Measurements from ENCODE around the gene PEX11G.
A peak's percentile ranks its signal among the peaks of the same experiment; 100 is the strongest.

The PEX11G gene

DNA sequence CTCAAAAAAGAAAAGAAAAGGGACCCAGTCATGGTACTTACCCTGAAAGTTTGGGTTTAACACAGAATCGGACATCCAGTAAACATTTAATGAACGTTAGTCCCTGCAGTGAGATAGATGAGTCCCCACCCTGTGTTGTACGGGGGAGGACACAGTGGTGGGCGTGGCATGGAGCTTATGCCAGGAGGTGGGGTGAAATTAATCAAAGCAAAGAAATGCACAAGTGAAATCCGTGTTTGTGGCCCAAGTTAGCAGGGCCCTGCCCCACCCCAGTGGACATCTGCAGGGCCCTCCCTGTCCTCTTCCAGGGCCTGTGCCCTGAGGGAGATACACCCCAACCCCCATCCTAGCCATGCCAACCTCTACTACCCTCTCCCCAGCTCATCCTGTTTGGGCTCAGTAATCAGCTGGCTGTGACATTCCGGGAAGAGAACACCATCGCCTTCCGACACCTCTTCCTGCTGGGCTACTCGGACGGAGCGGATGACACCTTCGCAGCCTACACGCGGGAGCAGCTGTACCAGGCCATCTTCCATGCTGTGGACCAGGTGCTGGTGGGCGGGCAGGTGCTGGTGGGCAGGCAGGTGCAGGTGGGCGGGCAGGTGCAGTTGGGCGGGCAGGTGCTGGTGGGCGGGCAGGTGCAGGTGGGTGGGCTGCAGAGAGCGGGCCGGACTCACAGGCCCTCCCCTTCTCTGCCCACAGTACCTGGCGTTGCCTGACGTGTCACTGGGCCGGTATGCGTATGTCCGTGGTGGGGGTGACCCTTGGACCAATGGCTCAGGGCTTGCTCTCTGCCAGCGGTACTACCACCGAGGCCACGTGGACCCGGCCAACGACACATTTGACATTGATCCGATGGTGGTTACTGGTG lies 37.5 kb upstream of the PEX11G start:
- DNase-seq = no peak
- H3K27ac Mint-ChIP-seq = no peak overlapping the region
- no peak overlapping the region for H3K4me3 Mint-ChIP-seq
- H3K36me3 Mint-ChIP-seq (ENCODE audit: low read depth) = peaks cover 51% of the 10 kb centered on the region
- peaks cover 10% of the 10 kb centered on the region for H3K4me1 Mint-ChIP-seq (ENCODE audit: low read depth)
- H3K27me3 Mint-ChIP-seq = no peaks in the 10 kb centered on the region
- no peaks in the 10 kb centered on the region for H3K9me3 Mint-ChIP-seq

DNA sequence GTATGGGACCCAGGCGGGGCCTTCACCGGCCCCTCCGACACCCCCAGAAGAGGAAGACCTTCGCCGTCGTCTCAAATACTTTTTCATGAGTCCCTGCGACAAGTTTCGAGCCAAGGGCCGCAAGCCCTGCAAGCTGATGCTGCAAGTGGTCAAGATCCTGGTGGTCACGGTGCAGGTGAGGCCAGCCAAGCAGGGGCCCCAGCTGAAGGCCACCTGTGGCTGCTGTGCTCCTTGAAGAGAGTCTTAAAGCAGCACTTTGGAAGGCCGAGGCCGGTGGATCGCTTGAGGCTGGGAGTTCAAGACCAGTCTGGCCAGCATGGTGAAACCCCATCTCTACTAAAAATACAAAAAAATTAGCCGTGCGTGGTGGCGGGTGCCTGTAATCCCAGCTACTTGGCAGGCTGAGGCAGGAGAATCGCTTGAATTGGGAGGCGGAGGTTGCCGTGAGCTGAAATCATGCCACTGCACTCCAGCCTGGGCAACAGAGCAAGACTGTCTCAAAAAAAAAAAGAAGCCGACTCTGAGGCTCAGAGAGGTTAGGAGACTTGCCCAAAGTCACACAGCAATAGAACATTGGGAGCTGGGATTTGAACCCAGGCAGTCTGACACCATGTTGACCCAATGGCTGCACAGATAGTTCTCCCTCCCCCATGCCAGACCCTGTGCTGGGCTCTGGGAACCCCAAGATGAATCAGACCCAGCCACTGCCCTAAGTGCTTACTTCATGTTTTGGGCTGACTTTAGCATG lies 36.3 kb upstream of the PEX11G start:
- H3K27ac Mint-ChIP-seq = no peak overlapping the region
- peaks cover 10% of the 10 kb centered on the region for H3K4me1 Mint-ChIP-seq (ENCODE audit: low read depth)
- H3K36me3 Mint-ChIP-seq (ENCODE audit: low read depth) = peaks cover 48% of the 10 kb centered on the region
- H3K9me3 Mint-ChIP-seq = no peaks in the 10 kb centered on the region
- H3K27me3 Mint-ChIP-seq = no peaks in the 10 kb centered on the region
- no peak for DNase-seq
- no peak overlapping the region for H3K4me3 Mint-ChIP-seq

DNA sequence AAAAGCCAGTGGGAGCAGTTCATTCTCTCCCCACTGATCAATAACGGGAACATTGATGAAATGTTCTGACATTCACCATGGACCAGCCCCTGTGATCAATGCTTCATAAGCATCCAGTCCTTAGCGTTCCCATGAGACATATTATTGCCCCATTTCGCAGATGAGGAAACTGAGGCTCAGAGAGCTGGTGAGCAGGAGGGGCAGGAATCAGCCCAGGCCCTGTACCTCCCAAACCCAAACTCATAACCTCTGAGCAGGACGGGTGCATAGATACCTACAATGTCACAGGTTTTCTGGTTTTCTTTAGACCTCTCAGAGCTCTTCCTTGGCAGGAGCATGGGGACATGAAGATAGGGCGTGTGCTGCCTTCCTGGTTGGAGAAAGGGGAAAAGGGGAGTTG lies 35.7 kb upstream of the PEX11G start:
- Mint-ChIP-seq H3K9me3 (no peaks in the 10 kb centered on the region), H3K27me3 (no peaks in the 10 kb centered on the region), H3K4me1 (ENCODE audit: low read depth) (peaks cover 10% of the 10 kb centered on the region), H3K4me3 (no peak overlapping the region), H3K27ac (no peak overlapping the region), H3K36me3 (ENCODE audit: low read depth) (peaks cover 43% of the 10 kb centered on the region)
- DNase-seq = no peak

DNA sequence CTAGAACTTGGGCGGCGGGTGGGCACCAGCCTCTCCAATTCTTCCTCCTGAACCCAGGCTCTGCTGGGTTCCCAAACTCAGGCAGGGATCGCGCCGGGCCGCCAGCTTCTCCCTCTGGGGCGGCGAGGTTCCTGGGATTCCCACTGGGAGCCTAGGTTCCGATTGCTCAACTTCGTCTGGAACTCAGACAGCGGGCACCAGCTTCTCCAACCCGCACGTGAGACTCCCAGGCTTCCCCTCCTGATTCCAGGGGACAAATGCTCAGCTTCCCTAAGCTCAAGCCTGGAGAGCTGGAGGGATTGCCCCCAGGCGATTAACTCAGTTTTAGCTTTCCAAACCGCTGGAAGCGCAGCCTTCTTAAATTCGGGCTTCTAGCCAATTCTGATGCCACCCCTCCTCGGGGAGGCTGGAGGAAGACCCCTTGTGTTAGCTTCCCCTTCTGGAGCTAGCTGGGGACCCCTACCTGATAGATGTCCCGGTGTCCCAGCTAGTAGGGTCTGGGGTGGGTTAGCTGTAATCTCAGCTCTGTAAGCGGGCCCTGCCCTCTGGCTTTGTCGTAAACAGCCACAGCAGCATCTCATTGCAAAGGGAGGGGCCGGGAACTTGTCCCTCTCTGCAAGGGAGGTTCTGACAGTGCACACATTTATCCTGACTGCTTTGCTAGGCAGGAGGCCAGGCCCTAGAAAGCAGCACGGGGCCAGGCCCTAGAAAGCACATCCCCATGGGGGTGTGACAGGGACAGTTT lies 34.3 kb upstream of the PEX11G start:
- H3K27ac Mint-ChIP-seq = no peak overlapping the region

DNA sequence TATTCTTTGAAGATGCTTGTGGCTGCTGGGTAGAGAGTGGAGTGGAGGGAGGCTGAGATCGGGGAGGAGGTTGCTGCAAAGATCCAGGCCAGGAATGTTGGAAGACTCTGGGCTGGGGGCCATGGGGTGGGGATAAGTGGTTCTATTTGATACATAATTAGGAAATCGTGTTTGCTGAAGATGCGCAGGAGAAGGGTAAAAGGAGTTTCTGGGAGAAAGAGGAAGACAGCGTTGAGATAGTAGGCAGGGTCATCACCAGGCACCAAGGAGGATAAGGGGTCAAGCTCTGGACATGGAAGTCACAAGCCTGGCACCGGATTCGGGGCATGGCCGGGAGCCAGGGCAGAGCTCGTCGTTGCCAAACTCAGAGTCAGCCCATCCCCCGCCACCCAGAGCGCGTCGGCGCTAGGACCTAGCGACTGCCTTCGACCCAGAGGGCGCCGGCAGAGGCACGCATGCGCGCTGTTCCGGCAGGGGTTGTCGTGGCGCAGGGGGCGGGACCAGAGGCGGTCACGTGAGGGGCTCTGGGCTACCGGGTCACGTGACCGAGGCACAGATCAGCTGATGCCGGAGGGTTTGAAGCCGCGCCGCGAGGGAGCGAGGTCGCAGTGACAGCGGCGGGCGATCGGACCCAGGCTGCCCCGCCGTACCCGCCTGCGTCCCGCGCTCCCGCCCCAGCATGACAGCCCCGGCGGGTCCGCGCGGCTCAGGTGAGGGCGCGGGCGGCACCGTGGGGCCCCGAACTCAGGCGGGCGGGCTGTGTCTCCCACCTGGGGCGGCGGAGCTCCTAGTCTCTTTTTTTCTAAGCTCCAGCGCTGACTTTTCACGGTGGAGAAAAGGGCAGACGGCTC lies 33.5 kb upstream of the PEX11G start, which contains the start of gene MCOLN1:
Gene MCOLN1 (plus strand): TSS at position 553 of the 851 bp plus-strand sequence. CDS start 127 bp downstream, at position 680.
- peaks cover 23% of the 10 kb centered on the region for H3K36me3 Mint-ChIP-seq (ENCODE audit: low read depth)
- peaks cover 3% of the 10 kb centered on the region for H3K27me3 Mint-ChIP-seq
- peaks cover 10% of the 10 kb centered on the region for H3K4me1 Mint-ChIP-seq (ENCODE audit: low read depth)
- peak within 1 kb of the TSS; percentile 78 for H3K4me3 Mint-ChIP-seq
- peak within 1 kb of the TSS; percentile 60 for H3K27ac Mint-ChIP-seq
- H3K9me3 Mint-ChIP-seq = no peaks in the 10 kb centered on the region
- DNase-seq = peak; percentile 100

More for the DNA sequence above, 34.3 kb upstream of the PEX11G start:
- Mint-ChIP-seq H3K36me3 (ENCODE audit: low read depth) (peaks cover 30% of the 10 kb centered on the region), H3K4me1 (ENCODE audit: low read depth) (peaks cover 10% of the 10 kb centered on the region), H3K27me3 (no peaks in the 10 kb centered on the region), H3K9me3 (no peaks in the 10 kb centered on the region), H3K4me3 (peak overlapping the region; percentile 78)
- DNase-seq = no peak

DNA sequence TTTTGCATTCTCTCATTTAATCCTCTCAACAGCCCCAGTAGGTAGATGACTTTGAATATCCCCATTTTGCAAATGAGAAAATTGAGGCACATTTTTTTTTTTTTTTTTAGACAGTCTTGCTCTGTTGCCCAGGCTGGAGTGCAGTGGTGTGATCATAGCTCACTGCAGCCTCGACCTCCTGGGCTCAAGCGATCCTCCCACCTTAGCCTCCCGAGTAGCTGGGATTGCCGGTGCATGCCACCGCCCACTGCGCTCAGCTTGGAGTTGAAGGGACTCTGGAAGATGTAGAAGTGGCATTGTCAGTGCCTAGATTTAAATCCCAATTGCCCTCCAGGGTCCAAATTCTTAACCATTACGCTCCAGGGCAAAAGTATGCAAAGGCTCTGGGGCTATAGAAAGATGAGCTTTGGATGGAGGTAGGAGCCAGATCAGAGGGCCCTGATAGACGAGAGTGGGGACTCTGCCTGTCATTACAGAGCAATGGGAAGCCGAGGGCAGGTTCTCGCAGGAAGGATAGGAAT lies 32.8 kb upstream of the PEX11G start:
- DNase-seq = no peak
- Mint-ChIP-seq H3K4me1 (ENCODE audit: low read depth) (peaks cover 15% of the 10 kb centered on the region), H3K4me3 (peak overlapping the region; percentile 78), H3K27me3 (peaks cover 9% of the 10 kb centered on the region), H3K27ac (peak overlapping the region; percentile 60), H3K9me3 (no peaks in the 10 kb centered on the region), H3K36me3 (ENCODE audit: low read depth) (peaks cover 16% of the 10 kb centered on the region)

DNA sequence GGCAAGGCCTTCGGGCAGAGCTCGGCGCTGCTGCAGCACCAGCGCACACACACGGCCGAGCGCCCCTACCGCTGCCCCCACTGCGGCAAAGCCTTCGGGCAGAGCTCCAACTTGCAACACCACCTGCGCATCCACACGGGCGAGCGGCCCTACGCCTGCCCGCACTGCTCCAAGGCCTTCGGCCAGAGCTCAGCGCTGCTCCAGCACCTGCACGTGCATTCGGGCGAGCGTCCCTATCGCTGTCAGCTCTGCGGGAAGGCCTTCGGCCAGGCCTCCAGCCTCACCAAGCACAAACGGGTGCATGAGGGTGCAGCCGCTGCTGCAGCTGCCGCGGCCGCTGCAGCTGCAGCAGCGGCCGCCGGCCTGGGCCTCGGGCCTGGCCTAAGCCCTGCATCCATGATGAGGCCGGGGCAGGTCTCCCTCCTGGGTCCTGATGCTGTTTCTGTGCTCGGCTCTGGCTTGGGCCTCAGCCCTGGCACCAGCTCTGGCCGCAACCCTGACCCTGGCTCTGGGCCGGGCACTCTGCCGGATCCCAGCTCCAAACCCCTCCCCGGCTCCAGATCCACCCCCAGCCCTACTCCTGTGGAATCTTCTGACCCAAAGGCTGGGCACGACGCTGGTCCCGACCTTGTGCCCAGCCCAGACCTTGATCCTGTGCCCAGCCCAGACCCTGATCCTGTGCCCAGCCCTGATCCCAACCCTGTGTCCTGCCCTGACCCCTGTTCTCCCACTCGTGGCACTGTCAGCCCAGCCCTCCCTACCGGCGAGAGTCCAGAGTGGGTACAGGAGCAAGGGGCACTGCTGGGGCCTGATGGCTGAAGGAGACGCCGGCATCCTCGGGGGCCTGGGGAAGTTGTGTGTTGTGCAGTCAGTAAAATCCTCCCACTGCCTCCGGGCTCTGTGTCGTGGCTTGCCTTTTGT lies 31.6 kb upstream of the PEX11G start:
- DNase-seq = no peak
- H3K9me3 Mint-ChIP-seq = no peaks in the 10 kb centered on the region
- peaks cover 12% of the 10 kb centered on the region for H3K27me3 Mint-ChIP-seq
- peaks cover 20% of the 10 kb centered on the region for H3K4me1 Mint-ChIP-seq (ENCODE audit: low read depth)
- H3K4me3 Mint-ChIP-seq = no peak overlapping the region
- no peak overlapping the region for H3K27ac Mint-ChIP-seq
- peaks cover 7% of the 10 kb centered on the region for H3K36me3 Mint-ChIP-seq (ENCODE audit: low read depth)

DNA sequence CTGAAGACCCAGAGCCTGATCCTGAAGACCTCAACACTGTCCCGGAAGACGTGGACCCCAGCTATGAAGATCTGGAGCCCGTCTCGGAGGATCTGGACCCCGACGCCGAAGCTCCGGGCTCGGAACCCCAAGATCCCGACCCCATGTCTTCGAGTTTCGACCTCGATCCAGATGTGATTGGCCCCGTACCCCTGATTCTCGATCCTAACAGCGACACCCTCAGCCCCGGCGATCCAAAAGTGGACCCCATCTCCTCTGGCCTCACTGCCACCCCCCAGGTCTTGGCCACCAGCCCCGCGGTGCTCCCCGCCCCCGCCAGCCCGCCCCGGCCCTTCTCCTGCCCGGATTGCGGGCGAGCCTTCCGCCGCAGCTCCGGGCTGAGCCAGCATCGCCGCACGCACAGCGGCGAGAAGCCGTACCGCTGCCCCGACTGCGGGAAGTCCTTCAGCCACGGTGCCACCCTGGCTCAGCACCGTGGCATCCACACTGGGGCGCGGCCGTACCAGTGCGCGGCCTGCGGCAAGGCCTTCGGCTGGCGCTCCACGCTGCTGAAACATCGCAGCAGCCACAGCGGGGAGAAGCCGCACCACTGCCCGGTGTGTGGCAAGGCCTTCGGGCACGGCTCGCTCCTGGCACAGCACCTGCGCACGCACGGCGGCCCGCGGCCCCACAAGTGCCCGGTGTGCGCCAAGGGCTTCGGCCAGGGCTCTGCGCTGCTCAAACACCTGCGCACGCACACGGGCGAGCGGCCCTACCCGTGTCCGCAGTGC lies 30.7 kb upstream of the PEX11G start:
- Mint-ChIP-seq H3K4me1 (ENCODE audit: low read depth) (peaks cover 21% of the 10 kb centered on the region), H3K4me3 (no peak overlapping the region), H3K9me3 (no peaks in the 10 kb centered on the region), H3K27me3 (peaks cover 18% of the 10 kb centered on the region), H3K27ac (no peak overlapping the region), H3K36me3 (ENCODE audit: low read depth) (no peaks in the 10 kb centered on the region)
- no peak for DNase-seq

DNA sequence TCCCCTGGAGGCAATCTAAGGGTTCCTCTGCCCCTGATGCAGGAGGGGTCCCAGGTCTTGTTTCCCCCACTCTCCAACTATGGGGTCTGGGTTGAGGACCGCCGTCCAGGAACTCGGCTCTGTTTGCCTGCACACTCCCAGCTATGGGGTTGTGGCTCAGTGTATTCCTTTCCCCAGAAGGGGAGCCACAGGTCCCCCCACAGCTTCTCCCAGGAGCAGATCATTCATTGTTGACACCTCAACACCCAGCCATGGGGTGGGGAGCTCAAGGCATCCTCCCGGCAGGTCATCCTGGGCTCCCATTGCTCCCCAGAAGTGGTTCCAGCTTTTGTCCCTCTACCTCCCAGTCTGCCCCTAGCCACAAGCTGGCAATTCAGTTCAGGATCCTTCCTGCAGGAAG lies 28.0 kb upstream of the PEX11G start:
- no peak for DNase-seq
- H3K9me3 Mint-ChIP-seq = no peaks in the 10 kb centered on the region
- H3K36me3 Mint-ChIP-seq (ENCODE audit: low read depth) = no peaks in the 10 kb centered on the region
- H3K4me1 Mint-ChIP-seq (ENCODE audit: low read depth) = peaks cover 12% of the 10 kb centered on the region
- H3K27me3 Mint-ChIP-seq = peaks cover 33% of the 10 kb centered on the region
- H3K4me3 Mint-ChIP-seq = peak overlapping the region; percentile 72
- H3K27ac Mint-ChIP-seq = peak overlapping the region; percentile 44

DNA sequence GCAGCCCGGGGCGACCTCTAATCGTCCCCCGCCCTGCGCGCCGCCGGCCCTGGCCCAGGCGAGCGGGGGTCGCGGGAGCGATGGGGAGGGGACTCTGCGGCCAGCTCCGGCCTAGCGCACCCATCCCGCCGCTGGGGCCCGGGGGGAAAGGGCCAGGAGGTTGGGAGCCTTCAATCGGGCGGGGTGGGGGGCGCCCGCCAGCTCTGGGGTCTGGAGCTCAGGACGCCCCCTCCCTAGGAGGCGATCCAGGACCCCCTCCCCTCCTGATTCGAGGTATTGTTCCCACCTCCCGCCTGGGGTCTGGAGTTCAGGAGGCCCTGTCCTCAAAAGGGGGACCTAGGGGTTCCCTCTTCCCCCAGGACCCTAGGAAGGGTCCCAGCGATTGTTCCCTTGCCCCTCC lies 27.5 kb upstream of the PEX11G start:
- Mint-ChIP-seq H3K4me3 (peak overlapping the region; percentile 72), H3K9me3 (no peaks in the 10 kb centered on the region), H3K36me3 (ENCODE audit: low read depth) (no peaks in the 10 kb centered on the region), H3K27me3 (peaks cover 34% of the 10 kb centered on the region), H3K4me1 (ENCODE audit: low read depth) (peaks cover 11% of the 10 kb centered on the region), H3K27ac (no peak overlapping the region)
- DNase-seq = no peak

DNA sequence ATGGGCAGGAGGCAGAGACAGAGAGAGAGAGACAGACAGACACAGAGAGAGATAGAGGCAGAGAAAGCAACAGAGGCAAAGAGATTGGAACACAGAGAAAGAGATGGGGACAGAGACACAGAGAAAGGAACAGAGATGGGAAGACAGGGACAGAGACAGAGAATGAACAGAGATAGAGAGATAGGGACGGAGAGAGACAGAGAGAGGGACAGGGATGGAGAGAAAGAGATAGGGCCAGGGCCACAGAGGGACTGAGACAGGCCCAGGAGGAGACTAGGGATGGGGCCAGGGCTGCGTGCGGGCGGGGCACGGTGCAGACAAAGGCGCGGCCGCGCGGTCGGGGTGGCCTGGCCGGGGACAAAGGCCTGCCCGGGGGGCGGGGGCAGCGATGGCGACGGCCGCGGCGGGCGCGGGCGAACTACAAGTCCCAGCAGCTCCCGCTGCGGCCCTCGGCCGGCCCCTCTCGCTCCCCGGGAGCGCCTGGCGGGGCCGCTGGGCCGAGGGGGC lies 26.9 kb upstream of the PEX11G start, which contains the start of gene ZNF358:
Gene ZNF358 (plus strand): TSS at position 459 of the 507 bp plus-strand sequence. CDS start 3,140 bp downstream, outside the sequence.
- Mint-ChIP-seq H3K4me3 (peak within 1 kb of the TSS; percentile 72), H3K36me3 (ENCODE audit: low read depth) (no peaks in the 10 kb centered on the region), H3K4me1 (ENCODE audit: low read depth) (peaks cover 11% of the 10 kb centered on the region), H3K27ac (peak within 1 kb of the TSS; percentile 45), H3K9me3 (no peaks in the 10 kb centered on the region), H3K27me3 (peaks cover 36% of the 10 kb centered on the region)
- DNase-seq = peak; percentile 64

DNA sequence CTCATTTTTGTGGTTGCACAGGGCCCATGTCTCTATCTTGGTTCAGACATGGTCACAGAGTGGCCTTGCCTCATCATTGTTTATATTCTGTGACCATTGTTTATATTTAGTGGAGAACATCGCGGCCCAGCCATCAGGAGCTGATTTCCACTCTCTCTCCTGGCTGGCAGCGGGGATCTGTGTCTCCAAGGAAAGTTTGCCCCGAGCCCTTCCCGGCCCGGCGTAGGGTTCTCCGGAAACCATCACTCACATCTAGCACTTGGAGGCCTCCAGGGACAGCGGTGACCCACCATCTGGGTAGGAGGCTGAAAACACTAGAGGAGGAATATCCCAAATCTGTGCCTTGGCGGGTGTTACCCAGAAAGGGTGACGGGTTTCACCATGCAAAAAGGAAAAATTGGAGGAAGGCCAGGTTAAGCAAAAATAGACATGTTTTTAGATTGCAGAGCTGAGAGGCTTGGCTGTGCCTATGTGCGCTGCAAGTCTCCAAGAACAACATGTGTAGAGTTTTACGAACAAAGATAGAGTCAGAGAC lies 26.3 kb upstream of the PEX11G start:
- DNase-seq = no peak
- peak overlapping the region; percentile 45 for H3K27ac Mint-ChIP-seq
- peak overlapping the region; percentile 68 for H3K4me3 Mint-ChIP-seq
- peaks cover 11% of the 10 kb centered on the region for H3K4me1 Mint-ChIP-seq (ENCODE audit: low read depth)
- peaks cover 36% of the 10 kb centered on the region for H3K27me3 Mint-ChIP-seq
- H3K9me3 Mint-ChIP-seq = no peaks in the 10 kb centered on the region
- no peaks in the 10 kb centered on the region for H3K36me3 Mint-ChIP-seq (ENCODE audit: low read depth)
